Middle frontal gyrus (tissue), 1 donor: ENCODE results near the gene SPSB1.
"Not testable (repeated sequence)": the region's sequence is repeated elsewhere in the genome, so short reads cannot be mapped to it uniquely, and the experiment has no call there.

ENCODE experiments used
- DNase-seq: peaks from one replicate; pipeline ENCODE4 v3.0.0-alpha.2; 2015; ENCODE audit warnings: low spot score; ENCODE audit errors: extremely low spot score

The SPSB1 gene

DNA sequence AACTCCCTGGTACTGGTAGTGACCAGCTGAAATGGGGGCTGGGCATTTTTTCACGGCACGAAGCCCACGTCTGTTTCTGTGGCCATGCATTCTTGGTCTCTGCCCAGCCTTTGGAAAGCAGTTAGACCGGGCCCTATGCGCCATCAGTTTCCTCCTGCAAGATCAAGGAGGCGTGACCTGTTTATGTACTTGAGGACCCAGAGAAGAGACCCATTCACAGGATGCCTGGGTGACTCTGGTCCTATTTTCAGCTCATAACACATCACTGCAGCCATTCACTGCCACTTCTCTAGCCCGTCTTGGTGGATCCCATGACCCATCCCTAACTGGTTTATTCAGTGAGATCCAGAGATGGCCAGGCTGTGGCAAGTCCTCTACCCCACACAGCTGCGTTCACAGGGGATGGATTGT is 70.4 kb downstream of the SPSB1 start:
- peak; percentile 47 for DNase-seq

DNA sequence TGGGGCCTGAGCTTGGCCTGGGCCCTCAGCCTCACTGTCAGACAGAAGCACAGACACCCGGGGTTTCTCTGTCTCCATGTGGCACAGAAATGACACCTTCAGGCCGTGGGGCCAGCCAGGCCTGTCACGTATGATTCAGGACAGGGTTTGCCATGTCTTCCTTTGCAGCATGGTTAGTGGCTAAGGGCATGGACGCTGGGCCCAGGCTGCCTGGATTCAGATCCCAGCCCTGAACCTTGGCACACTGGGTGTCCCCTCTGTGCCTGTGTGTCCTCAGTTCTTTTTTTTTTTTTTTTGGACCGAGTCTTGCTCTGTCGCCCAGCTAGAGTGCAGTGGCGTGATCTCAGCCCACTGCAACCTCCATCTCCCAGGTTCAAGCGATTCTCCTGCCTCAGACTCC is 73.6 kb downstream of the SPSB1 start:
- DNase-seq = no peak

DNA sequence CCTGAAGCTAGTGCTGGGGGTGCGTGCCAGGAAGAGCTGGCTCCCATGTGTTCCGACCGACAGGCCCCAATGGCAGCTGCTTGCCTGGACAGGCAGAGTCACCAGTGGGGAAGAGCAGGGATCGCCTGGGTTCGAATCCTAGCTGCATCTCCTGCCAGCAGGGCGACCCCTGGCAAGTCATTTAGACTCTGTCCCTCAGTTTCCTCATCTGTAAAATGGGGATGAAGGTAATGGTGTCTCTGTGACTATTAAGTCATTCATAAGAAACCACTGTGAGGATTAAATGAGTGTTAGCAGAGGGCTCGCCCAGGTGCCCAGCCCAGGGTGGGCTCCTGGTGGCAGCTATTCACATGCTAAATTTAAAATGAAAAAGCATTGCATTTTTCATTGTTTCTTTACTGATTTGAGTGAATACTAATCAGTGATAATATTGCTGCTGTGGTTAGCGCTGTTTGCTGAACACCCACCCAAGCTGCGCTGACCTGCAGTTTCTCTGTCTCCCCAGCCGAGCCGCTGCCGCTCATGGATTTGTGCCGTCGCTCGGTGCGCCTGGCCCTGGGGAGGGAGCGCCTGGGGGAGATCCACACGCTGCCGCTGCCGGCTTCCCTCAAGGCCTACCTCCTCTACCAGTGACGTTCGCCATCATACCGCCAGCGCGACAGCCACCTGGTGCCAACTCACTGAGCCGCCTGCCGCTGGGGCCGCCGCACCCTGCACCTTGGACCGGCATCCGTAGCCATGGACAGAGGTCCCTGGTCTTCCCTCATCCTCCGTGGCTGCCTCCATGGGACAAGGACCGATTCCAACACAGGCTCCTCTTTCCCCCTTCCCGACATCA is 74.5 kb downstream of the SPSB1 start:
- DNase-seq = no peak

DNA sequence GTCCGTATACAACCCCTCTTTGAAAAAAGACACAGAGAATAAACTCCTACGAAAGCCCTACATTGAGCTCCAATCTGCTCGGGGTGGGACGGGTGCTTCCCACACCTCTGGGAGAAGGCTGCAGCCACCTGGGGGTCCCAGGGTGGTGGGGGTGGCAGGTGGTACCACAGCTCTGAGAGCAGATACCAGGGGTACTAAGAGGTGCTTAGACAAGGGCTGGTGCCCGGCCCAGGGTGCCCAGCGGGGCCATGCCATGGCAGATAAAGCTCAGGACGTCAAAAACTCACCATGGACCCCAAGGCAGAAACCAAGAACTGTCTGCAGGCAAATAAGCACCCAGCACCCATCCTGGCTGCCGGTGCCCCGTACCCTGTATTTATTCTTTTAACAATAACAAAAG is 75.1 kb downstream of the SPSB1 start:
- DNase-seq = no peak

DNA sequence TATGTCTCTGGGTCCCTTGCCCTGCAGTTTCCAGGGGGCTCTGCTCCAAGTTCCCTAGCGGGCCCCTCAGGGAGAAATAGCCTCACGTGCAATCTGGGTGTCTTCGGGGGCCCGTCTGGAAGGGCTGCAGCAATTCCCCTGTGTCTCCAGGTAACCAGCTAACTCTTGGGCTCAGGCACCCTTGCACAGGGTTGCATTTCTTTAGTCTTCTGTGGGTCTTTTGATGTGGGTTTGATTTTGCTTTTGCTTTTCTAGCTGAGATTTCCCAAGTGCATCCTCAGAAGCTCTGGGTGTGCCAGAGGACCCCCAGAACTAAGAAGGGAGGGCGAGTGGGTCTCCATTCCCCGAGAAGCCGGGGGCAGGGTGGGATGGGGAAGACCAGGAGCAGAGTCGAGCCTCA is 75.7 kb downstream of the SPSB1 start:
- no peak for DNase-seq

DNA sequence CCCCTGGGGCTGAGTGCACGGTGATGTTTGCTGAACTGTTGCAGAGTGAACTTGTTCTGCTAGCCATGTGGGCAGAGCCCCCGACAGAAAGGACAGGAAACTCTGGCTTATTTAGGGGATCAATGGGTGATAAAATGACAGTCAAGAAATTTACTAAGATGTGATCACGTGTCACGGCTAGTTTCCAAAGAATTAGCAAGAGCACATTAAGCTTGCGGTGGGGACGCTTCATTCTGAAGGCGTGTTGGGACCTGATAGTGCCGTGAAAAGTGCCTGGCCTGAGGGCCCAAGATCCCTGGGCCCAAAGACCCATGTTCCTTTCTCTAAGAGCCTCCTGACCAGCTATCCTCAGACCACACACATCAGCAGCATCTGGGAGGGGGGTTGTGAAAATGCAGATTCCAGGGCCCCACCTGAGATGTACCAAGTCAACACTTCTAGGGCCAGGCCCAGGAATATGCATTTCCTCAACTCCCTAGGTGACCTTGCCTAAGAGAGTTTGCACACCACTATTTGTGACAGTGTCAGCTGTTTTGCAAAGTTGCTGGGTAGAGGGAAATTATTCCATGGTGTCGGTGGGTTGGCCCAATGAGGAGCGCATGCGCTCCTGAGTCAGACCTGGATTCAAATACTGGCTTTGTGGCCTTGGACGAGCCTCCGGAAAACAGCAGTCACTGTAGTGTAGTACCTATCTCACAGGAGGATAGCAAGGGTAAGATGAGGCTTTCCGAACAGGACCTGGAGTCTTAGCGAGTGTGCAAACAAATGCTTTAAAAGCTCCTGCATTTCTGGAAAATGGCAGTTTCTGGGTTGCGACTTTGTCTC is 77.5 kb downstream of the SPSB1 start:
- no peak for DNase-seq

DNA sequence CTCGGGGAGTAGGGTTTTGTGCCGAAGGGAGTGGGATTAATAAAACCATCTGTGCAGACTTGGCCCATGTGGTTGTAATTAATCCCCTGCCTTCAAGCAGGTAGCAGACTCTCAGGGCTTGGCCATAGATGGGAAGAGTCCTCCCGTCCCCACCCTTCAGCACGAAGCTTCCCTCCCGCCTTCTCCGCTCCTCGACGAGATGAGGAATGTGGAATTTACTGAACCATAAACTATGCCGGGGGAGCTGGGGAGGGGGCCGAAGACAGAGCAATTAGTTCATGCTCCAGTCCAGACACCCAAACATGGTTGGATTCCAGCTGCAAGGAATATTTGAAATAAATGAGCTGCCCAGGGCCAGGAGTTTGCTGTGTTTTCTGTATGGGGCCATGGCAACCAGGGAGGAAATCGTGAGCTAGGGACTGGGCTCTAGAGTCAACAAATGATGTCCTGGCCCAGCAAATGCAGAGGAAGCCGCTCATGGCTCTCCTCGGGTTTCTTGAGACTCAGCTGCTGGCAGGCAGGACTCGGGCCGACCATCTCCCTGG is 78.8 kb downstream of the SPSB1 start:
- DNase-seq = no peak

DNA sequence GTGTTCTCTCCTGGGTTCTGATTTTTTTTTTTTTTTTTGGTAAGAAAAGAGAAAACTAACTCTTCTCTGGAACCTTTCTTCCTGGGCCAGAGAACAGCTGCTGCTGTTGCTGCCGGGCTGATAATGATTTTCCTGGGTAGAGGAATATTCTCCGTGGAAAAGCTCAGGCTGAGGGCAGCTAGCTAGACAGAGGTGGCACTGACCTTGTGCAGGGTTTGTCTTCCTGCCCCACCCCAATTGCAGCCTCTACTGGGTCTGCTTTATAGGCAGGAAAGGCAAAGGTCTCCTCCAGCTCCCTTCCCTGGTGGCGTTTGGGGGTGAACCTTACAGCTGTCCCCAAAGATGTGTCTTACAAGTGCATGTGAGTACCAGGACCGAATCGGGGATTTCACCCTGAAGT is 79.3 kb downstream of the SPSB1 start:
- no peak for DNase-seq

DNA sequence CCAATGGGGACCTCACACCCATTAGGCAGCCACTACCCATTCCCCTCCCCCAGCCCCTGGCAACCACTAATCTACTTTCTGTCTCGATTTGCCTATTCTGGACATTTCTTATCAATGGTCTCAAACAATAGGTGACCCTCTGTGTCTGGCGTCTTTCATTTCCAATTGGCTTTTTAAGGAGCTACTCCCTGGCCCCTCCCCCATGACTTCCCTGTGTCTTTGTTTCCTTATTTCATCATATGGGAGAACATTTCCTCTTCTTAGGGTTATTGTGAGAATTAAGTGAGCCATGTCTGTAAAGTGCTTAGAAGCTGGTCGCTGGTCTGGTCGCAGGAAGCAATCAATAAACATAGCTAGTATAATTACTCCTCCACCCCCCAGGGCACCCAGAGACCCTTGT is 80.9 kb downstream of the SPSB1 start:
- DNase-seq = no peak

DNA sequence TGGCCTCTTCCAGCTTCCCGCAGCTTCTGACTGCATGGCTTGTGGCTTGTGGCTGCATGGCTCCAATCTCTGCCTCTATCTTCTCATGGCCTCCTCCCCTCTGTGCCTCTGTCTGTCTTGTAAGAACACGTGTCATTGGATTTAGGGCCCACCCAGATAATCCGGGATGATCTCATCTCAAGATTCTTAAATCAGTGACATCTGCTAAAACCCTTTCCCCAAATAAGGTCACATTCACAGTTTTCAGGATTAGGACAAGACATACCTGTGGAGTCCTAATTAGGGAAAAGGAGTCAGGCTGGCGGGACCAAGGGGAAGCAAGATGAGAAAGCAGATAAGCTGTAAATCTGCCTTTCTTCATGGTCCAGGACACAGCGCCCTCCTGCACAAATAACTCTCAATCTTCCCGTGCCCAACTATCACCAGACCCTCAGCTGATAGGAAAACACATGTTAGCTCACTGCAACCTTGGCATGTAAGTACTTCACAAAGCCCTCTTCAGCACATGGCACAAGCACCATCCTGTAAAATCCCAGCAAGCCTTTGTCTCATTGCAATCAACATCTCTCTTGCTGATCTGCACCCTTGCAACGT is 82.2 kb downstream of the SPSB1 start:
- DNase-seq = no peak

DNA sequence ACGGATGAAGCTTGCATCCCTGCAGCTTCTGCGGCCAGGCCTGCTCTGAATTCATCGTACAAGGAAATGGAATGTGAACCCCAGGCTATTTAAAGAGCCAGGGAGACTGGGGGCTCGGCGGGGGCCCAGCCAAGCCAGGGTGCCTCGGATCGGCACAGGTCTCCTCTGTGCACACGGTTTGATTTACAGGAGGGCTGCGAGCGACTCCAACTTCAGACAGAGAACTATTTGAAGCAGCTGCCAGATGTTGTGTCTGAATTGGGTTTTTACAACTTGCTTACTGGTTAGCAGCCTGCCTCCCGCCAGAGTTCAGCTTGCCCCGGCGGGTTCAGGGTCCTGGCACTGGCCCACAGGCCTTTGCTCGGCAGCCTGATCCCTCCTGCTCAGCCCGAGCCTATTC is 83.2 kb downstream of the SPSB1 start:
- no peak for DNase-seq

DNA sequence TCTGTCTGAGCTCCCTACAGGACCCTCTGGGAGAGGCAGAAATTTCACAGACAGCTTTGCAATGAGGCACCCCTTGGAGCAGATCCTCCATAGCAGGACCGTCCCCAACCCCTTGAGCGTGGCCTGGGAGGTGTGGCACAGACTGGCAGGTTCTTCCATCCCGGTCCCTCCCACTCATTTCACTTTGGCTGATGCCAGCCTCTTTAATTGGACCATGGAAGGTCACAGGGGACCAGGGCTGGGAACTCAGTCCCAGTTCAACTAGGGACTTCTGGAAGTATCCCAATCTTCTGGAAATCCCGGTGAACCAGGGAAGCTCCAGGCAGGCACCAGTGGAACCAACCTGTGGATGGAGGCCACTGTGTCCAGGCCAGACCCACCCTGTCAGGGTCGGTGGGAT is 83.7 kb downstream of the SPSB1 start:
- no peak for DNase-seq

DNA sequence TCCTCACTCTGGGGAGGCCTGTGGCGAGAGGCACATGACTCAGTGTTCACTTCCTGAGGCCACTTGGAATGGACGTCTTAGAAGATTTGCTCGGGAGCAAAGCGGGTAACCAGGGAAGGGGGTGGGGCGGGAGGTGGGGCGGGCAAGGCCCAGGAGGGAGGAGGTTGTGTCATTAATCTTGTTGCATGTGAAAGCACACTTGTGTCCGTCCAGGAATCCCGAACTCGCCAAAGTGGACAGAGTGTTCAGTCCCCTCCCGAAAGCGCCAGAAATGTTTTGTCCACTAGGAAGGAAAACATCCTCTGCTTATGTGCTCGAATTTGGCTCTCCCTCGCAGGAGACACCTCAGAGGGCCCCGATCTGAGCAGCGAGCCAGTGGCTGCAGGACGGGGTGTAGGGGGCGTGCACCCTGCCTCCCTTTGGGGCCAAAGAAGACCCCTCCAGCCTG is 84.2 kb downstream of the SPSB1 start:
- no peak for DNase-seq

DNA sequence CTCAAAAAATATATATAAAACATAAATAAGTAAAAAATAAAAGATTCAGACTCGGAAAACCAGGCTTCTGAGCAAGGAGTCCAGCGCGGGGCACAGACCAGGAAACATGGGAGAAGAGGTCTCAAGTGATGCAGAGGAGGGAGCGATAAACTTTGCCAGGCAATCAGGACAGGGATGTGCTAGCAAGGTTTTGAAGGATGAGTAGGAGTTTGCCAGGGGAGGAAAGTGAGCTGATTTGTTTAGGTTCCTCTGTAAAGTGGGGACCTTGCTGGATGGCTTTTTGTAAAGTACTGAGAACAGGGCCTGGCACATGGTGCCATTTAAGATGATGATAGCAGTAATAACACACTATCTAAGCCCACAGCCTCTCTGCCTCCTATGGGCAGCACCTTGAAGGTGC is 86.1 kb downstream of the SPSB1 start:
- DNase-seq = no peak

DNA sequence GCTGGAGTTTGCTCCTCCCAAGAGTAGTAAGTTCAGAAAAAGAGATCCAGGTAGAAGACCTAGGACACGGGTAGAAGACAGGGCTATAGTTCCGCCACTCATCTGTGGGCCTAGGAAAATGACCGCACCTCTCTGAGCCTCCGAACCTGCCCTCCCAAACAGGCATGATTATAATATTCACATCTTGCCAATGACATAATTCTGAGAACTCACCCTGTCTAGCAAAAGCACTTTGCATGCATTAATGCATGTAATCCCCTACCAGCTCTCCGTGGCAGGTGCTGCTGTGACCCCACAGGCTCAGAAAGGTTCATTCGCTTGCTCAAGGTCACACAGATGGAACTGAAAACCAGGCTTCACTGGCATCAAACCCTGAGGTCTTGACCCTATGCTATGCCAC is 88.0 kb downstream of the SPSB1 start:
- no peak for DNase-seq

DNA sequence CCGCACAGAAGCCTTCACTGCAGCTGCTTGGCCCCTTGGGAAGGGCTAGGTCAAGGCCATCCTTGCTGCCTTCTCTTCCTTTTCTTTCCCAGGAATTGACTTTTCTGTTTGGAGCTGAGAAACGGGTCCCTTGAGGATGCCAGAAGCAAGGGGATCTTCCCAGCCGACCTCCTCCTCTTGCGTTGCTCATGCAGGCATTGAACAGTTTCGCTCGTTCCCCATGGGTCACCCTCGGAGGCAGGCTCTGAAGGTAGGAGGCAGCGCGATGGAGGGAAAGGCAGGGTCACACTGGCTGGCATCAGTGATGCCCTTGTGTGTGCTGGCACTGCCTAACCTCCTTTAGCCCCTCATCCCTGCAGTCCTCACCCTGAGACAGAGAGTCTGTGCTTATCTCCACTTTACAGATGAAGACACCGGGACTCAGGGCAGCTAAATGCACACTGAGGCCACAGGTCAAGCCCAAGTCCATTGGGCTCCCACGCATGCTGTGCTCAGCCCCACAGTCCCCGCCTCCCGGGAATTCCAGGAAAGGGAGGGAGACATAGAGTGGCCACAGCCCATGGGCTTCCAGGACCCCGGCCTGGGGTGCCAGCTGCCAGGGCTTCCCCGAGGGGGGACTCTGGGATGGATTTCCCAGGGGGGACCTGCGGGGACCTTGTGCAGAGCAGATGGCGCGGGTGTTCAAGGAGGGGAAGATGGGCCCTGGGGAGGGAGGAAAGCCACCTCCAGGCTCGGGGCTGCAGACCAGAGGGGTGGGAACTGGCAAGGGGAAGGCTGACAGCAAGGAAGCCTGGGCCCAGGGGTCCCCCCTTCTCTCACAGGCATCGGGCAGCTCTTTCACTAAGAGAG is 90.2 kb downstream of the SPSB1 start:
- DNase-seq = no peak

DNA sequence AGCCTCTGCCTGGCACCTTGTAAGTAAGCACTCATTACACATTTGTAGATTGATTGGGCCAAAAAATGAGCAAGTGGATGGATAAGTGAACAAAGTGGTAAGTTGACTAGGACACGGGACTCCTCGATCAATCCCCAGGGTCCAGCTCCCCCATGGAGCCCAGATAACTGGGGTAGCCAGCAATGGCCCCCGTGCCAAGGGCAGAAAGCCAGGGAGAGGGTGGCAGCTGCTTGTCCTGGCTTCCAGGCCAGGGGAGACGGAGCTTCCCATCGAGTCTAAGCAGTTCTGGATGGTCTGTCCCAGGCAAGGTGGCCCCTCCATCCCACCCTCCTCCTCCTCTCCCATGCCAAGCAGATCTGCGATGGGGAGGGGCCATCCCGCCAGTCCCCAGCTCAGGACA is 91.4 kb downstream of the SPSB1 start:
- DNase-seq = no peak

DNA sequence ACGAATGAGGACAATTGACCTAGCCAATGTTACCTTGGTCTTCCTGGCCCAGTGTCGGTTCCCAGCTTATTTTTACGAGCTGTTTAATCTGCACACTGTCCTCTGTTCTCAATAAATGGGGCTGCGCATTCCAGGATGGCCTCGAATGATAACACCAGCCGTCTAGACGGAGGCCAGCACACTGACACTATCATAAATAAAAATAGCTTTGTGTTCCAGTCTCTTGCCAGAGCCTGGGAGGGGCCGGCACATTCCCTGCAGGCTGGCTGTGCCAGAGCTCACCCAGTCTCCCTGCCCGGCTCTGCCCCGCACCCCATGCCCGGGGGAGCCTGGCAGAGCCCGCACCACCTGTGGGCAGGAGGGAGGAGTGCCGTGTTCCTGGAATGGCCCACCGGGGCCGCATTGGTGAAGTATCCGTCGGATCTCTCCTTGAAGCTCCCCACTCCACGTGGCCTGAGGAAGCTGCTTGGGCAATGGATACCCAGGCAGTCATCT is 92.1 kb downstream of the SPSB1 start:
- no peak for DNase-seq

DNA sequence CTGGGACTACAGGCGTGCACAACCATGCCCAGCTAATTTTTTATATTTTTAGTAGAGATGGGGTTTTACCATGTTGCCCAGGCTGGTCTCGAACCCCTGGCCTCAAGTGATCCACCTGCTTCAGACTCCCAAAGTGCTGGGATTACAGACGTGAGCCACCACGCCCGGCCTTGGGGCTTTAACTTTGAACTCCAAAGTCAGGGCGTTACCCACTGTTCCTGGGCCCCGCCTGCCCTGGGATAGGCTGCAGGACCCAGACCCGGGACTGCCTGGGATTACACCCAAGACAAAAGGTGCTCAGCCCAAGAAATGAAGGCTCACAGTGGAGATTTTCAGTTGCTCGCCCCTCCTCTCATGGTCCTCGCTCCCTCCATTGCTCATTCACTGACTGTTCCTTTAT is 92.7 kb downstream of the SPSB1 start:
- not testable (repeated sequence) for DNase-seq

DNA sequence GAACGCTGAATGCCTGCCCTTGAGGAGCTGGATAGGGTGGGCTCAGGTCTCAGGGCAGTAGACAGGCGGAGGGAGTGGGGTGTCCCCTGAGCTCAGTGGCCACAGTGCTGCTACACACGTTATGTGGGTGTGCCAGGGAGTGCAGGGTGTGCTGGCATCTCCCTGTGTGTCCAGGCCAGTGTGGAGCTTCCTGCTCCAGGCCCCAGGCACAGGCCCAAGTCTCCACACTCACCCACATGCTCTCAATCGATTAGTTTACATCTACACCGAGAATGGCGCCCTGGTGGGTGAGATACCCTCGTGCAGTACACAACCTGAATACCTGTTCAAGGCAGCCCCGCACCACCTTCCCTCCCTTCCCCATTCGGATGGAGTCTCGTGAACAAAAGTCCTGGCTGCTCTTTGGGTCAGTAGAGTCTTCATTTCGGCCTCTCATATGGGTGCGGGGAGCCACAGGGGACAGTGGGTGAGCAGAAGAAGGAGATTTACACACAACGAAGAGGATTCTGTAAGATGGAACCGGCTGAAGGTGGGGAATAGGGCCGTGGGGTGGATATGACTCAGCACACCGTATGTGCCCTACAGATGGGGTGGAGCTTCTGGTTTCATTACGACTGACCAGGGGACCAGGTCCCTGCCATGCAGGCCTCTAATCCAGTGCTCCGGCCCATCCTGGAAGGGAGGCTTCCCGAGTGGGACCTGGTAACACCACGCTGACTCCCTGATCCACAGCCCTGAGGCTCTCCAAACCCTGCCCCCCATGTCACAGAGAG is 93.3 kb downstream of the SPSB1 start:
- no peak for DNase-seq
